ENCODE data around the gene EXOC3L1. TPM values are rescaled to one million over a fixed set of nuclear protein-coding genes. Genes with fewer than 3 reads are reported as not detected.

Gene EXOC3L1
- total and polyA plus RNA-seq, 2 of the 4 experiments (the other 2 are of a cell fraction) = not detected

- POLR2A ChIA-PET (ENCODE audit: unreplicated experiment) = interaction anchor here (0.6 kb wide), 1 partner anchor 33 kb away, joined by 7 read pairs; the partner anchor contains the start of gene NOL3
- peaks cover 0 to 9% of the 10 kb centered on the region in 2 experiments; a peak in 1 of 4 replicates for H3K79me1 ChIP-seq (ENCODE audit: low read depth in 1 of 2, low read length in 2 of 2)
- no peak overlapping the region for H2BK20ac ChIP-seq (ENCODE audit: low read depth, low read length)
- in situ Hi-C loops (cut with MboI; ENCODE audit: low sequenced_read_pairs) = no loop called here
- H4K8ac ChIP-seq (ENCODE audit: low read depth in 2 of 2, low read length in 2 of 2) = no peak overlapping the region
- peaks cover 8% of the 10 kb centered on the region for H3K4me1 ChIP-seq (ENCODE audit: control insufficient read depth, insufficient read depth, low read length)
- no peak overlapping the region for H3K56ac ChIP-seq (ENCODE audit: extremely low read depth, insufficient read depth, low read length)
- no peak overlapping the region for H3K18ac ChIP-seq (ENCODE audit: low read depth, low read length)
- peaks cover 28% of the 10 kb centered on the region for H3K36me3 ChIP-seq (ENCODE audit: control insufficient read depth, insufficient read depth, low read length)
- intact Hi-C loops (cut with micrococcal nuclease) = no loop called here
- H4K20me1 ChIP-seq (ENCODE audit: insufficient read depth, low read length) = 0 out of 2 replicates have a peak, but pooled peaks cover 6% of the 10 kb centered on the region
- no peak overlapping the region for H4K5ac ChIP-seq (ENCODE audit: low read depth, low read length)
- H3K4me3 ChIP-seq (ENCODE audit: insufficient read depth, low read depth, low read length) = no peak overlapping the region
- no peak overlapping the region for H3K23ac ChIP-seq (ENCODE audit: low read depth, low read length)
- H2AK9ac ChIP-seq (replicated peaks; ENCODE audit: low read depth, low read length, poor library complexity) = peak overlapping the region; percentile 42
- CTCF ChIA-PET = interaction anchor here (0.7 kb wide), 1 partner anchor 196 kb away, joined by 3 read pairs; no protein-coding TSS in a partner anchor
- H2AK5ac ChIP-seq (ENCODE audit: low read depth, low read length) = no peak overlapping the region
- no peak for ATAC-seq (ENCODE audit: low read depth)
- H3K9ac ChIP-seq (ENCODE audit: low read depth, low read length) = no peak overlapping the region
- no CpG with 5 or more reads among the region's 4 CpGs for WGBS, 2 experiments (ENCODE audit: extremely low coverage in 2 of 2, insufficient read length in 1 of 2)
- H3K14ac ChIP-seq (replicated peaks; ENCODE audit: low read depth, low read length) = no peak overlapping the region
- H3K9me1 ChIP-seq (ENCODE audit: insufficient read depth, low read length) = peaks cover 15% of the 10 kb centered on the region
- dilution Hi-C loops (cut with HindIII; ENCODE audit: low sequenced_read_pairs, unreplicated experiment) = no loop called here
- H2BK15ac ChIP-seq (ENCODE audit: low read depth, low read length) = no peak overlapping the region
- DNase-seq = no peak
- no peak overlapping the region for H3K4me2 ChIP-seq (ENCODE audit: low read depth, low read length)
- no peaks in the 10 kb centered on the region for H3K27me3 ChIP-seq (ENCODE audit: control insufficient read depth, insufficient read depth, low read length)
- H4K91ac ChIP-seq (ENCODE audit: insufficient read depth, low read depth, low read length) = no peak overlapping the region
- no peak overlapping the region for H2BK120ac ChIP-seq (ENCODE audit: low read depth, low read length)
- no peak overlapping the region for H3K4ac ChIP-seq (ENCODE audit: low read depth, low read length)
- BruUV-seq (replicated peaks) = no TSS peak
- H3K27ac ChIP-seq (ENCODE audit: insufficient read depth, low read length) = no peak overlapping the region
- H2BK5ac ChIP-seq (ENCODE audit: low read depth, low read length, poor library complexity, severe bottlenecking) = no peak overlapping the region
- H3K9me3 ChIP-seq (ENCODE audit: control insufficient read depth, insufficient read depth, low read length) = no peaks in the 10 kb centered on the region
- no peak overlapping the region for H2AFZ ChIP-seq (replicated peaks; ENCODE audit: low read length, poor library complexity)
- no peak for TF ChIP-seq RCOR1 (IDR thresholded peaks at IDR 0.05; ENCODE audit: insufficient replicate concordance, low read length)
- TF ChIP-seq NFE2L2 (IDR thresholded peaks at IDR 0.05; ENCODE audit: low read depth, low read length) = no peak
- TF ChIP-seq BHLHE40 (IDR thresholded peaks at IDR 0.05; ENCODE audit: low read depth, low read length) = no peak
- no peak for TF ChIP-seq RAD21 (IDR thresholded peaks at IDR 0.05; ENCODE audit: low read length)
- no peak for TF ChIP-seq USF2 (IDR thresholded peaks at IDR 0.05; ENCODE audit: low read depth, low read length)
- no peak for TF ChIP-seq CTCF (conservative IDR thresholded peaks at IDR 0.05; ENCODE audit: low read depth, low read length)
- TF ChIP-seq RFX5 (IDR thresholded peaks at IDR 0.05; ENCODE audit: low read depth, low read length) = no peak
- no peak for TF ChIP-seq ELK1 (IDR thresholded peaks at IDR 0.05; ENCODE audit: borderline replicate concordance, low read depth, low read length)
Measured at GRCh38 chr16:67204076-67204475, 14.1 kb upstream of the EXOC3L1 start.
